Colonic mucosa (tissue), 4 donors: ENCODE data around the gene ROBO1. TPM values are rescaled to one million over a fixed set of nuclear protein-coding genes. Genes with fewer than 3 reads are reported as not detected.

Experiments
- DNase-seq: peaks from one replicate; pipeline ENCODE4 v3.0.0-alpha.2; 2020
- H3K27ac ChIP-seq: fragments of 200-600 bp; one replicate; pipeline ENCODE4 v1.8.0; 2021
- H3K27me3 ChIP-seq: fragments of 200-600 bp; one replicate; pipeline ENCODE4 v1.8.0; 2021
- H3K36me3 ChIP-seq: fragments of 200-600 bp; one replicate; pipeline ENCODE4 v1.8.0; 2021
- H3K4me1 ChIP-seq: fragments of 200-600 bp; one replicate; pipeline ENCODE4 v1.8.0; 2021; ENCODE audit warnings: mild to moderate bottlenecking
- H3K4me3 ChIP-seq: fragments of 200-600 bp; one replicate; pipeline ENCODE4 v1.8.0; 2021
- H3K9ac ChIP-seq, 2 donors: one replicate each; pipeline ENCODE4 v1.7.0; 2013; ENCODE audit warnings: control low read depth in 2 of 2, low read depth in 2 of 2, low read length in 2 of 2
- H3K9me3 ChIP-seq: fragments of 200-600 bp; one replicate; pipeline ENCODE4 v1.8.0; 2021
- CTCF ChIP-seq: fragments of 200-600 bp; IDR thresholded peaks from one replicate; pipeline ENCODE4 v1.8.0; 2022; ENCODE audit warnings: antibody characterized with exemption, mild to moderate bottlenecking
- intact Hi-C: fragments of 100-400 bp; cut with DNase I; formaldehyde crosslinking; loops from one replicate; pipeline ENCODE4 v1.14.1; 2022
- total RNA-seq, 2 donors: library from RNA; stranded (reverse); fragmentation: NEBNext Ultra II Directional in 1 of 2; extraction: Animal tissue kit (Norgen Biotek cat#: 25700) in 1 of 2; gene quantifications; one replicate each; pipeline ENCODE4 v1.2.1, GENCODE V29; 2021
- donor health status: healthy.
- donor health status: DM: no; HTN: no; CAD: no.
- donor health status: DM: no; HTN: no; CAD: no.

ROBO1 gene
- total RNA-seq, 2 donors from 2014 or later, result 8.1 to 9.4 TPM

- no peak for TF ChIP-seq CTCF
- H3K27me3 ChIP-seq, result no peaks in the 10 kb centered on the region
- no peak overlapping the region for H3K4me3 ChIP-seq
- DNase-seq, result no peak
- no peaks in the 10 kb centered on the region for H3K4me1 ChIP-seq
- intact Hi-C loops, result no loop called here
- no peaks in the 10 kb centered on the region for H3K9me3 ChIP-seq
- no peak overlapping the region for H3K9ac ChIP-seq
- H3K27ac ChIP-seq, result no peak overlapping the region
- H3K36me3 ChIP-seq, result no peaks in the 10 kb centered on the region
These were observed 1054.9 kb downstream of the ROBO1 start for GRCh38 chr3:78712941-78713340.

GRCh38 chr3:78712270-78712669 lies 1055.5 kb downstream of the ROBO1 start:
- Histone ChIP-seq H3K9me3 (no peaks in the 10 kb centered on the region), H3K27me3 (no peaks in the 10 kb centered on the region), H3K36me3 (no peaks in the 10 kb centered on the region), H3K4me1 (no peaks in the 10 kb centered on the region), H3K9ac (no peak overlapping the region), H3K27ac (no peak overlapping the region), H3K4me3 (no peak overlapping the region)
- no peak for TF ChIP-seq CTCF
- DNase-seq, result no peak
- intact Hi-C loops, result no loop called here

- no peaks in the 10 kb centered on the region for H3K4me1 ChIP-seq
- no peak overlapping the region for H3K4me3 ChIP-seq
- H3K9me3 ChIP-seq, result no peaks in the 10 kb centered on the region
- H3K27ac ChIP-seq, result no peak overlapping the region
- H3K36me3 ChIP-seq, result no peaks in the 10 kb centered on the region
- no peak for TF ChIP-seq CTCF
- H3K27me3 ChIP-seq, result no peaks in the 10 kb centered on the region
- no peak for DNase-seq
- no peak overlapping the region for H3K9ac ChIP-seq
- intact Hi-C loops, result no loop called here
These were observed 1059.2 kb downstream of the ROBO1 start for GRCh38 chr3:78708565-78709073.

- no peaks in the 10 kb centered on the region for H3K9me3 ChIP-seq
- no peak overlapping the region for H3K4me3 ChIP-seq
- no peak for DNase-seq
- no peaks in the 10 kb centered on the region for H3K27me3 ChIP-seq
- H3K27ac ChIP-seq, result no peak overlapping the region
- intact Hi-C loops, result no loop called here
- no peaks in the 10 kb centered on the region for H3K36me3 ChIP-seq
- no peak for TF ChIP-seq CTCF
- no peaks in the 10 kb centered on the region for H3K4me1 ChIP-seq
- H3K9ac ChIP-seq, result no peak overlapping the region
These were observed 1060.2 kb downstream of the ROBO1 start for GRCh38 chr3:78707609-78708008.

GRCh38 chr3:78706906-78707523 lies 1060.8 kb downstream of the ROBO1 start:
- DNase-seq, result no peak
- Histone ChIP-seq H3K9me3 (no peaks in the 10 kb centered on the region), H3K27ac (no peak overlapping the region), H3K9ac (no peak overlapping the region), H3K4me1 (no peaks in the 10 kb centered on the region), H3K4me3 (no peak overlapping the region), H3K27me3 (no peaks in the 10 kb centered on the region), H3K36me3 (no peaks in the 10 kb centered on the region)
- intact Hi-C loops, result no loop called here
- no peak for TF ChIP-seq CTCF
